ENCODE results near the gene AKR1C2.
"Not testable (repeated sequence)": the region's sequence is repeated elsewhere in the genome, so short reads cannot be mapped to it uniquely, and the experiment has no call there.

Gene AKR1C2

GRCh38 chr10:4984971-4985594 is 18.6 kb downstream of the AKR1C2 start:
- DNase-seq, result no peak

- DNase-seq, result no peak
Observed at GRCh38 chr10:4984223-4984622, 19.4 kb downstream of the AKR1C2 start.

- DNase-seq, result no peak
Observed at GRCh38 chr10:4983615-4984216, 19.9 kb downstream of the AKR1C2 start.

GRCh38 chr10:4982764-4983226 is 20.9 kb downstream of the AKR1C2 start:
- DNase-seq, result no peak

- no peak for DNase-seq
Observed at GRCh38 chr10:4981722-4982471, 21.8 kb downstream of the AKR1C2 start.

GRCh38 chr10:4980793-4981192 is 22.9 kb downstream of the AKR1C2 start:
- DNase-seq, result no peak

GRCh38 chr10:4978870-4979269 is 24.8 kb downstream of the AKR1C2 start:
- DNase-seq, result no peak

- DNase-seq, result no peak
Observed at GRCh38 chr10:4977025-4977424, 26.6 kb downstream of the AKR1C2 start.

GRCh38 chr10:4974400-4974799 is 29.3 kb downstream of the AKR1C2 start:
- DNase-seq, result not testable (repeated sequence)

GRCh38 chr10:4973294-4973693 is 30.4 kb downstream of the AKR1C2 start:
- DNase-seq, result not testable (repeated sequence)

GRCh38 chr10:4972369-4973142 is 31.1 kb downstream of the AKR1C2 start:
- not testable (repeated sequence) for DNase-seq

- DNase-seq, result not testable (repeated sequence)
Observed at GRCh38 chr10:4970362-4970761, 33.3 kb downstream of the AKR1C2 start.

- not testable (repeated sequence) for DNase-seq
Observed at GRCh38 chr10:4969289-4969688, 34.4 kb downstream of the AKR1C2 start.

GRCh38 chr10:4967189-4967588 is 36.5 kb downstream of the AKR1C2 start:
- DNase-seq, result not testable (repeated sequence)

- not testable (repeated sequence) for DNase-seq
Observed at GRCh38 chr10:4965763-4966162, 37.9 kb downstream of the AKR1C2 start.

- DNase-seq, result not testable (repeated sequence)
Observed at GRCh38 chr10:4963815-4964154, 39.9 kb downstream of the AKR1C2 start.

GRCh38 chr10:4962876-4963814 is 40.5 kb downstream of the AKR1C2 start, which contains the start of gene AKR1C1:
Gene AKR1C1, plus strand, starts transcription at chr10:4963415. Its CDS starts 30 bp downstream, at chr10:4963445.
- DNase-seq, result not testable (repeated sequence)

GRCh38 chr10:4962308-4962707 is 41.3 kb downstream of the AKR1C2 start:
- not testable (repeated sequence) for DNase-seq

- not testable (repeated sequence) for DNase-seq
Observed at GRCh38 chr10:4961558-4961957, 42.1 kb downstream of the AKR1C2 start.

- DNase-seq, result not testable (repeated sequence)
Observed at GRCh38 chr10:4956955-4957645, 46.6 kb downstream of the AKR1C2 start.

- not testable (repeated sequence) for DNase-seq
Observed at GRCh38 chr10:4956088-4956487, 47.6 kb downstream of the AKR1C2 start.

All from activated CD4-positive, alpha-beta T cell treated with anti-CD3 and anti-CD28 coated beads, Interleukin-2, amount 50 U/mL, for 1 hour (primary cell).